A549 (cell line): ENCODE results near the gene RAD51B.

Experiments
- CHD2 ChIP-seq: fragments of 150-350 bp; IDR thresholded peaks from 2 replicates; pipeline ENCODE4 v1.6.1; 2014; ENCODE audit warnings: low read length; ENCODE audit not compliant: partially characterized antibody
- E2F6 ChIP-seq: IDR thresholded peaks from 2 replicates; pipeline ENCODE4 v1.6.1; 2012; ENCODE audit warnings: low read depth, borderline replicate concordance
- ELK1 ChIP-seq: fragments of 150-350 bp; IDR thresholded peaks from 2 replicates; pipeline ENCODE4 v1.6.1; 2014; ENCODE audit warnings: low read depth, mild to moderate bottlenecking, low read length
- EP300 ChIP-seq, 2 experiments: fragments of >200 bp; sonication (Bioruptor Twin); formaldehyde crosslinking; IDR thresholded peaks; 2 replicates in 1 of 2; 3 replicates in 1 of 2; pipeline ENCODE4 v1.6.1; 2016 to 2017
- JUN ChIP-seq, 2 experiments: fragments of >200 bp; sonication (Bioruptor Twin); formaldehyde crosslinking; IDR thresholded peaks; 2 replicates in 1 of 2; 3 replicates in 1 of 2; pipeline ENCODE4 v1.6.1; 2016 to 2017
- KDM1A ChIP-seq: fragments of 200-600 bp; sonication (generic); IDR thresholded peaks from 2 replicates; pipeline ENCODE4 v1.6.1; 2016; ENCODE audit warnings: low read depth, mild to moderate bottlenecking
- MYC ChIP-seq: IDR thresholded peaks from 2 replicates; pipeline ENCODE4 v1.6.1; 2012; ENCODE audit warnings: mild to moderate bottlenecking, inconsistent platforms, low read length, improper control_type of control experiment, borderline replicate concordance
- PHF8 ChIP-seq: fragments of 200-600 bp; sonication (generic); IDR thresholded peaks from 2 replicates; pipeline ENCODE4 v1.6.1; 2016; ENCODE audit warnings: low read depth, mild to moderate bottlenecking, antibody characterized with exemption, moderate library complexity, borderline replicate concordance
- POLR2A ChIP-seq: IDR thresholded peaks from 2 replicates; pipeline ENCODE4 v1.6.1; 2012; ENCODE audit warnings: mild to moderate bottlenecking, low read length
- POLR2AphosphoS2 ChIP-seq: conservative IDR thresholded peaks from 2 replicates; pipeline ENCODE4 v1.6.1; 2012; ENCODE audit warnings: low read length, improper control_type of control experiment, inconsistent platforms
- RFX5 ChIP-seq: fragments of 450-650 bp; IDR thresholded peaks from 2 replicates; pipeline ENCODE4 v1.7.1; 2014; ENCODE audit warnings: antibody characterized with exemption, mild to moderate bottlenecking, moderate library complexity
- USF2 ChIP-seq: fragments of 450-650 bp; IDR thresholded peaks from 2 replicates; pipeline ENCODE4 v1.6.1; 2014; ENCODE audit warnings: antibody characterized with exemption
- TF ChIP-seq, protein P1 (sequence below): fragments of >200 bp; sonication (Bioruptor Twin); formaldehyde crosslinking; IDR thresholded peaks from 3 replicates; pipeline ENCODE4 v1.5.1; 2016

GRCh38 chr14:68482772-68483395, 663.3 kb downstream of the RAD51B start:
- TF ChIP-seq JUN (IDR thresholded peaks at IDR 0.05) (no peak), USF2 (no peak), PHF8 (no peak), EP300 (IDR thresholded peaks at IDR 0.05) (no peak), KDM1A (no peak), E2F6 (no peak), MYC (no peak), POLR2A (no peak), CHD2 (no peak), ELK1 (no peak), RFX5 (no peak), POLR2AphosphoS2 (no peak)
- TF ChIP-seq, protein P1, sequence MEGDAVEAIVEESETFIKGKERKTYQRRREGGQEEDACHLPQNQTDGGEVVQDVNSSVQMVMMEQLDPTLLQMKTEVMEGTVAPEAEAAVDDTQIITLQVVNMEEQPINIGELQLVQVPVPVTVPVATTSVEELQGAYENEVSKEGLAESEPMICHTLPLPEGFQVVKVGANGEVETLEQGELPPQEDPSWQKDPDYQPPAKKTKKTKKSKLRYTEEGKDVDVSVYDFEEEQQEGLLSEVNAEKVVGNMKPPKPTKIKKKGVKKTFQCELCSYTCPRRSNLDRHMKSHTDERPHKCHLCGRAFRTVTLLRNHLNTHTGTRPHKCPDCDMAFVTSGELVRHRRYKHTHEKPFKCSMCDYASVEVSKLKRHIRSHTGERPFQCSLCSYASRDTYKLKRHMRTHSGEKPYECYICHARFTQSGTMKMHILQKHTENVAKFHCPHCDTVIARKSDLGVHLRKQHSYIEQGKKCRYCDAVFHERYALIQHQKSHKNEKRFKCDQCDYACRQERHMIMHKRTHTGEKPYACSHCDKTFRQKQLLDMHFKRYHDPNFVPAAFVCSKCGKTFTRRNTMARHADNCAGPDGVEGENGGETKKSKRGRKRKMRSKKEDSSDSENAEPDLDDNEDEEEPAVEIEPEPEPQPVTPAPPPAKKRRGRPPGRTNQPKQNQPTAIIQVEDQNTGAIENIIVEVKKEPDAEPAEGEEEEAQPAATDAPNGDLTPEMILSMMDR = no peak
